Measurements from ENCODE around the gene OR52K1.

GRCh38 chr11:4522339-4522738 is 39.9 kb downstream of the OR52K1 start:
- TF ChIP-seq CTCF (IDR thresholded peaks at IDR 0.05) (no peak), POLR2A (IDR thresholded peaks at IDR 0.05) (no peak)
